GM21737 (cell line): ENCODE measurements around the gene ABLIM3.

Experiments used
- ATAC-seq: cut with Tn5 transposase; IDR thresholded peaks from one replicate; pipeline ENCODE4 v1.9.1; 2021; ENCODE audit warnings: mild to moderate bottlenecking, moderate library complexity; ENCODE audit not compliant: unreplicated experiment

ABLIM3 gene

GRCh38 chr5:149156435-149157083 lies 15.3 kb downstream of the ABLIM3 start:
- ATAC-seq: no peak

- ATAC-seq: no peak
Measured at GRCh38 chr5:149157330-149157729, 16.0 kb downstream of the ABLIM3 start.

GRCh38 chr5:149160291-149160787 lies 19.0 kb downstream of the ABLIM3 start:
- no peak for ATAC-seq

GRCh38 chr5:149161026-149161687 lies 19.9 kb downstream of the ABLIM3 start:
- ATAC-seq: no peak

- ATAC-seq: no peak
Measured at GRCh38 chr5:149161850-149162249, 20.6 kb downstream of the ABLIM3 start.

GRCh38 chr5:149162401-149163084 lies 21.2 kb downstream of the ABLIM3 start:
- ATAC-seq: no peak

- no peak for ATAC-seq
Measured at GRCh38 chr5:149164731-149165130, 23.4 kb downstream of the ABLIM3 start.

GRCh38 chr5:149166128-149166527 lies 24.8 kb downstream of the ABLIM3 start:
- ATAC-seq: no peak

GRCh38 chr5:149166591-149167100 lies 25.4 kb downstream of the ABLIM3 start:
- ATAC-seq: no peak

- ATAC-seq: no peak
Measured at GRCh38 chr5:149168276-149168906, 27.1 kb downstream of the ABLIM3 start.

- ATAC-seq: no peak
Measured at GRCh38 chr5:149170299-149170698, 29.0 kb downstream of the ABLIM3 start.

- ATAC-seq: no peak
Measured at GRCh38 chr5:149172261-149172660, 31.0 kb downstream of the ABLIM3 start.

GRCh38 chr5:149172709-149173505 lies 31.6 kb downstream of the ABLIM3 start:
- ATAC-seq: no peak

- ATAC-seq: no peak
Measured at GRCh38 chr5:149174847-149175234, 33.5 kb downstream of the ABLIM3 start.

GRCh38 chr5:149175346-149176105 lies 34.2 kb downstream of the ABLIM3 start:
- ATAC-seq: no peak

GRCh38 chr5:149177339-149177843 lies 36.1 kb downstream of the ABLIM3 start:
- ATAC-seq: no peak

- ATAC-seq: no peak
Measured at GRCh38 chr5:149177911-149178565, 36.7 kb downstream of the ABLIM3 start.

- ATAC-seq: no peak
Measured at GRCh38 chr5:149181732-149182131, 40.4 kb downstream of the ABLIM3 start.

GRCh38 chr5:149182241-149182640 lies 40.9 kb downstream of the ABLIM3 start:
- no peak for ATAC-seq
